IPS-15b (cell line): ENCODE measurements around the gene B3GLCT.

Experiments used
- H3K27me3 ChIP-seq: one replicate; pipeline ENCODE4 v1.6.1; 2013; ENCODE audit warnings: low read length; ENCODE audit not compliant: control insufficient read depth, insufficient read depth
- H3K36me3 ChIP-seq: one replicate; pipeline ENCODE4 v1.6.1; 2013; ENCODE audit warnings: low read length; ENCODE audit not compliant: control insufficient read depth, insufficient read depth
- H3K4me1 ChIP-seq: one replicate; pipeline ENCODE4 v1.6.1; 2013; ENCODE audit warnings: mild to moderate bottlenecking, low read length; ENCODE audit not compliant: control insufficient read depth, insufficient read depth
- H3K4me3 ChIP-seq: one replicate; pipeline ENCODE4 v1.5.1; 2013; ENCODE audit warnings: low read depth, low read length
- H3K9ac ChIP-seq: one replicate; pipeline ENCODE4 v1.6.1; 2013; ENCODE audit warnings: low read depth, mild to moderate bottlenecking, low read length
- H3K9me3 ChIP-seq: one replicate; pipeline ENCODE4 v1.6.1; 2013; ENCODE audit warnings: mild to moderate bottlenecking, low read length; ENCODE audit not compliant: control insufficient read depth, insufficient read depth

The B3GLCT gene

GRCh38 chr13:31199849-31200636 is at the start of gene B3GLCT:
B3GLCT (plus strand) TSS chr13:31199975; CDS start chr13:31200085, 110 bp downstream.
- Histone ChIP-seq H3K4me3 (peak within 1 kb of the TSS; percentile 59), H3K4me1 (no peaks in the 10 kb centered on the region), H3K36me3 (no peaks in the 10 kb centered on the region), H3K9me3 (no peaks in the 10 kb centered on the region), H3K27me3 (peaks cover 9% of the 10 kb centered on the region), H3K9ac (no peak within 1 kb of the TSS)

GRCh38 chr13:31150315-31150985 is 49.3 kb upstream of the B3GLCT start:
- Histone ChIP-seq H3K9me3 (no peaks in the 10 kb centered on the region), H3K4me3 (no peak overlapping the region), H3K9ac (no peak overlapping the region), H3K36me3 (peaks cover 14% of the 10 kb centered on the region), H3K4me1 (no peaks in the 10 kb centered on the region), H3K27me3 (no peaks in the 10 kb centered on the region)

GRCh38 chr13:31151837-31152236 is 47.9 kb upstream of the B3GLCT start:
- Histone ChIP-seq H3K27me3 (no peaks in the 10 kb centered on the region), H3K9ac (no peak overlapping the region), H3K4me1 (no peaks in the 10 kb centered on the region), H3K36me3 (peaks cover 12% of the 10 kb centered on the region), H3K9me3 (no peaks in the 10 kb centered on the region), H3K4me3 (no peak overlapping the region)

GRCh38 chr13:31154939-31155338 is 44.8 kb upstream of the B3GLCT start:
- Histone ChIP-seq H3K27me3 (no peaks in the 10 kb centered on the region), H3K9me3 (no peaks in the 10 kb centered on the region), H3K9ac (no peak overlapping the region), H3K4me1 (peaks cover 3% of the 10 kb centered on the region), H3K4me3 (no peak overlapping the region), H3K36me3 (peaks cover 10% of the 10 kb centered on the region)

GRCh38 chr13:31159306-31159705 is 40.5 kb upstream of the B3GLCT start:
- Histone ChIP-seq H3K4me1 (peaks cover 5% of the 10 kb centered on the region), H3K36me3 (no peaks in the 10 kb centered on the region), H3K4me3 (peak overlapping the region; percentile 23), H3K9me3 (no peaks in the 10 kb centered on the region), H3K9ac (no peak overlapping the region), H3K27me3 (no peaks in the 10 kb centered on the region)

GRCh38 chr13:31160857-31161556 is 38.8 kb upstream of the B3GLCT start:
- Histone ChIP-seq H3K9ac (peak overlapping the region; percentile 68), H3K4me3 (peak overlapping the region; percentile 91), H3K36me3 (no peaks in the 10 kb centered on the region), H3K4me1 (peaks cover 5% of the 10 kb centered on the region), H3K9me3 (no peaks in the 10 kb centered on the region), H3K27me3 (no peaks in the 10 kb centered on the region)

- H3K36me3 ChIP-seq = no peaks in the 10 kb centered on the region
- peak within 1 kb of the TSS; percentile 91 for H3K4me3 ChIP-seq
- peak within 1 kb of the TSS; percentile 68 for H3K9ac ChIP-seq
- H3K27me3 ChIP-seq = no peaks in the 10 kb centered on the region
- H3K4me1 ChIP-seq = peaks cover 5% of the 10 kb centered on the region
- no peaks in the 10 kb centered on the region for H3K9me3 ChIP-seq
Observed at GRCh38 chr13:31161557-31162150, 38.1 kb upstream of the B3GLCT start, which contains the start of gene HSPH1. HSPH1 (minus strand) TSS chr13:31161904; CDS start chr13:31161582, 322 bp downstream.

- no peaks in the 10 kb centered on the region for H3K9me3 ChIP-seq
- no peaks in the 10 kb centered on the region for H3K36me3 ChIP-seq
- no peaks in the 10 kb centered on the region for H3K27me3 ChIP-seq
- H3K9ac ChIP-seq = peak overlapping the region; percentile 48
- H3K4me3 ChIP-seq = peak overlapping the region; percentile 91
- H3K4me1 ChIP-seq = peaks cover 5% of the 10 kb centered on the region
Observed at GRCh38 chr13:31162151-31163008, 37.4 kb upstream of the B3GLCT start.

- no peak overlapping the region for H3K4me3 ChIP-seq
Observed at GRCh38 chr13:31166591-31166990, 33.2 kb upstream of the B3GLCT start.

GRCh38 chr13:31167490-31167889 is 32.3 kb upstream of the B3GLCT start:
- Histone ChIP-seq H3K4me1 (no peaks in the 10 kb centered on the region), H3K4me3 (no peak overlapping the region), H3K36me3 (no peaks in the 10 kb centered on the region), H3K9ac (no peak overlapping the region), H3K9me3 (no peaks in the 10 kb centered on the region), H3K27me3 (no peaks in the 10 kb centered on the region)

More at GRCh38 chr13:31166591-31166990, 33.2 kb upstream of the B3GLCT start:
- H3K9ac ChIP-seq = no peak overlapping the region
- H3K27me3 ChIP-seq = no peaks in the 10 kb centered on the region
- no peaks in the 10 kb centered on the region for H3K4me1 ChIP-seq
- H3K9me3 ChIP-seq = no peaks in the 10 kb centered on the region
- no peaks in the 10 kb centered on the region for H3K36me3 ChIP-seq

GRCh38 chr13:31168166-31168565 is 31.6 kb upstream of the B3GLCT start:
- Histone ChIP-seq H3K36me3 (no peaks in the 10 kb centered on the region), H3K9ac (no peak overlapping the region), H3K9me3 (no peaks in the 10 kb centered on the region), H3K4me3 (no peak overlapping the region), H3K4me1 (no peaks in the 10 kb centered on the region), H3K27me3 (no peaks in the 10 kb centered on the region)
